GM19025 (cell line): Measurements from ENCODE around the gene MKNK2.

Source experiments
- ATAC-seq: cut with Tn5 transposase; IDR thresholded peaks from one replicate; pipeline ENCODE4 v1.9.1; 2021; ENCODE audit warnings: mild to moderate bottlenecking, low read depth, moderate library complexity; ENCODE audit not compliant: unreplicated experiment

The MKNK2 gene

GRCh38 chr19:2033825-2034159 lies 17.3 kb downstream of the MKNK2 start:
- ATAC-seq, result no peak

GRCh38 chr19:2033115-2033824 lies 17.8 kb downstream of the MKNK2 start:
- no peak for ATAC-seq

DNA sequence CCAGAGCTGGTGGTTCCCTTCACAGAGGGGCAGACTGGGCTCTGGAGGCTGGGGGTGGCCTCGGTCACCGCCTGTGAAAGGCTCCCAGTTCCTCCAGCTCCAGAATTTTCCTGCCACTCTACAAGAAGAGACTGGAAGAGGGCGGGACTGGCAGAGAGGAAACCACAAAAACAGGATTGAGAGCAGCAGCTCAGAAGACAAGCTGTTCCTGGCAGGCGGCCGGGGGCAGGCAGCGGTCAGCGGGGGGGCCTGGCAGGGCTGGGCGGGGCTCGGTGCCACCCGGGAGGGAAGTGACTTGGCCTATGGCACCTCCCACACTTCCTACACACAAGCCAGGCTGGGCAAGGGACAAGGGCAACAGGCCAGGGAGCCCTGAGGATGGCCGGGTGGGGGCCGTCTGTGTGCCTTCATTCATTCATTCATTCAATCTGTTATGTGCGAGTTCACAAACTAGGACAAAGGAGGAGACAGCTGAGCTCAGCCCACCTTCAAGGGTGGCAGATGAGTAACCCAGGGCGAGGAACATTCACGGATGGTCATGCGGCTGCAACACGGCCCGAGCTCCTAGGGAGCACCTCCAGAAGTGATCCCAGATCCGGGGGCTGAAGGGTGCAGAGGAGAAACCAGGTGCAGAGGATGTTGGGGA lies 18.6 kb downstream of the MKNK2 start:
- ATAC-seq, result no peak

- no peak for ATAC-seq
Measured at GRCh38 chr19:2027361-2027760, 23.7 kb downstream of the MKNK2 start.

DNA sequence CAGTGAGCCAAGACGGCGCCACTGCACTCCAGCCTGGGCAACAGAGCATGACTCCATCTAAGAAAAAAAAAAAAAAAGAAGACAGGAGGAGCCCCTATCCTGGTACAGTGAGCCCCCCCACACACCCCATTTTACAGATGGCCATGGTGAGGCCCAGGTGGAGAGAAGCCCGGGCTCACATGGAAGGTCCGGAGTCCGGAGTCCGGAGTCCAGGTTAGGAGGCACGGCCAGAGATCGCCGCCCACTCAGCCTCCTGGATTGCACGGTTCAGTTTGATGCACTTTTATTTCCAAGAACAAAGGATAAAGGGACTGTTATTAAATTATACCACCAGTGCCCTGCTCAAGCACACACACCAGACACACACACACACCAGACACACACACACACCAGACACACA lies 24.3 kb downstream of the MKNK2 start:
- ATAC-seq, result no peak

DNA sequence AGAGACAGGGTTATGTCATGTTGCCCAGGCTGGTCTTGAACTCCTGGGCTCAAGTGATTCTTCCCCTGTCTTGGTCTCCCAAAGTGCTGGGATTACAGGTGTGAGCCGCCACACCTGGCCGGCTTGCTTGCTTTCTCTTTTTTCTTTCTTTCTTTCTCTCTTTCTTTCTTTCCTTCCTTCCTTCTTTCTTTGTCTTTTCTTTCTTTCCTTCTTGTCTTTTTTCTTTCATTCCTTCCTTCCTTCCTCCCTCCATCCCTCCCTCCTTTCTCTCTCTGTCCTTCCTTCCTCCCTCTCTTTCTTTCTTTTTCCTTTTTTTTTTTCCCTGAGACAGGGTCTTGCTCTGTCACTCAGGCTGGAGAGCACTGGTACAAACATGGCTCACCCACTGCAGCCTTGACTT lies 28.8 kb downstream of the MKNK2 start:
- ATAC-seq, result no peak

- no peak for ATAC-seq
Measured at GRCh38 chr19:2021453-2022140, 29.4 kb downstream of the MKNK2 start.

DNA sequence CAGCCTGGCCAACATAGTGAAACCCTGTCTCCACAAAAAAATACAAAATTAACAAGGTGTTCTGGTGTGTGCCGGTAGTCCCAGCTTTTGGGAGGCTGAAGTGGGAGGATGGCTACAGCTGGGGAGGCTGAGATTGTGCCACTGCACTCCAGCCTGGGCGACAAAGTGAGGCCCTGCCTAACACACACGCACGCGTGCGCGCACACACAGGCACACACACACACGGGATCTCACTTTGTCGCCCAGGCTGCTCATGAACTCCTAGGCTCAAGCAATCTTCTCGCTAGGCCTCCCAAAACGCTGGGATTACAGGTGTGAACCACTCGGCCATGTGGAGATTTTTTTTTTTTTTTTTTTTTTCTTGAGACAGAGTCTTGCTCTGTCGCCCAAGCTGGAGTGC lies 32.3 kb downstream of the MKNK2 start:
- ATAC-seq, result no peak

DNA sequence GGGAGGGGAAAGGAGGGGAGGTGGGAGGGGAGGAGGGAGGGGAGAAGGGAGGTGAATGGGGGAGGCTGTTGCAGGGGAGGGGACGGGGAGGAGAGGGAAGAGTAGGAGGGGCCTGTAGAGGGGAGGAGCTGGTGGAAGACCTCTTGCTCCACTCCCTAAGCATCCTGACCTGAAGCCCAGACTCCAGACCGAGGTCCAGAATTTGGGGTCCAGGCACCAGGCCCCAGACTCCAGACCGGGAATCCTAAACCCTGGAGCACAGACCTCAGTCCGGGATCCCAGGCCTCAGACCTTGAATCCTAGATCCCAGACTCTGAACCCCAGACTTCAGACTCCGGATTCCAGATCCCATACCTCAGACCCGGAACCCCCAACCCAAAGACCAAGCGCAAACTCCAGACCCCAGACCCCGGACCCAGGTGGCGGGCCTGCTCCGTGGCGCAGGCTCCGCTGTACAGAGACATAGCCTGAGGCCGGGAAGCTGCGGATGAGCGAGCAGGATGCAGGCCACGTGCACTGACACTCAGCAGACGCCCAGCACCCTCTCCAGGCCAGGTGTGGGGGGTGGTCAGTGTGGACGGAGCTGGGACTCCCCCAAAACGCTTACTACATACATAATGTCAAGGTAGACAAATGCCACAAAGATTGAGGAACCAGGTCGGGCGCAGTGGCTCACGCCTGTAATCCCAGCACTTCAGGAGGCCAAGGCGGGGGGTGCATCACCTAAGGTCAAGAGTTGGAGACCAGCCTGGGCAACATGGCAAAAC lies 34.8 kb downstream of the MKNK2 start:
- no peak for ATAC-seq

DNA sequence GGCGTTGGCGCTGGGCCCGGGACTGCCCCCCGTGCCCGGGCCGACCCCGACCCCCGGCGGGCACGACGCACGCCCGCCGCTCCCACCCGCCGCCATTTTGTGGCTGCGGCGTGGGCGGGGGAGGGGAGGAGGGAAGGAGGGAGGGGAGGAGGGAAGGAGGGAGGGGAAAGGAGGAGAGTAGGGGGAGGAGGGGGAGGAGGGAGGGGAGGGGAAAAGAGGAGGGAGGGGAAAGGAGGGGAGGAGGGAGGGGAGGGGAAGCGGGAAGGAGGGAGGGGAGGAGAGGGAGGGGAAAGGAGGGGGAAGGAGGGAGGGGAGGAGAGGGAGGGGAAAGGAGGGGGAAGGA lies 35.5 kb downstream of the MKNK2 start, which contains the start of gene BTBD2:
Gene BTBD2 (minus strand): TSS at position 107 of the 343 bp plus-strand sequence. CDS start 11 bp downstream, at position 96.
- ATAC-seq, result no peak

- ATAC-seq, result no peak
Measured at GRCh38 chr19:2014731-2015607, 36.1 kb downstream of the MKNK2 start.

DNA sequence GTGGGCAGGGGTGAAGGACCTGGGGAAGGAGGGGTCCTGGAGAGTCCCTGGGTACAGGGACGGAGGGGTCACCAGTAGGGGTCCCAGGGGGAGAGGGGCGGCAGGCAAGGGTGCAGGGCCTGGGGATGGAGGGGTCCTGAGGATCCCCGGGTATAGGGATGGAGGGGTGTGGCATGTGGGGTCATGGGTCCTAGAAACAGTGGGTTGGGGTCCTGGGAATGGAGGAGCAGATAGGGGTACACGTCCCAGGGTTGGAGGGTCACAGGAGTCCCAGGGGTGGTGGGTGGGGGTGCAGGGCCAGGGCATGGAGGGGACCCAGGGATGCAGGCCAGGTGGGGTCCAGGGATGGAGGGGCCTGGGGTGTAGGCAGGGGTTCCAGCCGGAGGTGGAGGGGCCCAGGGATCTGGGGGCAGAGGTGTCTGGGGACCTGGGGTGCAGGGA lies 36.9 kb downstream of the MKNK2 start:
- ATAC-seq, result no peak

DNA sequence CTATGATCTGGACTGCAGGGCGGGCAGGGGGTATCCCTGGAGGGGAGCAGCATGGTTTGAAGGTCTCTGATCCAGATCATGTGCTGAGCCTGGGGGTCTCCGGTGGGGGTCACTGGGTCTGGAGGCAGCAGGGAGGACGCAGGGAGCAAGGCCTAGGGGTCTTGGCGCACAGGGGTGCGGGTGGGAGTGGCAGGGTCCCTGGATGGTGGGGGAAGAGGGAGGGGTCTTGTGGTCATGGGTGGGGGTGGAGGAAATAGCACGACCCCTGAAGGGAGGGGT lies 37.4 kb downstream of the MKNK2 start:
- ATAC-seq, result no peak

- ATAC-seq, result no peak
Measured at GRCh38 chr19:2012941-2013682, 37.9 kb downstream of the MKNK2 start.

DNA sequence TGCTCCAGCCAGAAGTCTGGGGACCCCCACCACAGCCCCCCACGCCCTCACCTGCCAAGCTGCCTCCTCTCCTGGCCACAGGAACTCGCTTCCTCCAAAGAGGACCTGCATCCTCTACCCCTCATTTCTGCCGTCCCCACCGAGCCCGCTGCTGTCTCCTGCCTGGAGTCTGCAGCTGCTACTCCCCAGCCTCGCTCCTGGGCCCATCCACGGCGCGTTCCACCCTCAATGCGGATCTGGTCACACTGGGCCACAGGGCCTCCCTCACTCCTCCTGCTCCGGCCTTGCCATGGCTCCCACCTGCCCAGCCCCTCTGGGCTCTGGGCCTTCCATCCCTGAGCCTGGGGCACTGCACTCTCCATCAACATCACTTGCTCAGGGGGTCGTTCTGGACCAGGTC lies 39.9 kb downstream of the MKNK2 start:
- ATAC-seq, result no peak

DNA sequence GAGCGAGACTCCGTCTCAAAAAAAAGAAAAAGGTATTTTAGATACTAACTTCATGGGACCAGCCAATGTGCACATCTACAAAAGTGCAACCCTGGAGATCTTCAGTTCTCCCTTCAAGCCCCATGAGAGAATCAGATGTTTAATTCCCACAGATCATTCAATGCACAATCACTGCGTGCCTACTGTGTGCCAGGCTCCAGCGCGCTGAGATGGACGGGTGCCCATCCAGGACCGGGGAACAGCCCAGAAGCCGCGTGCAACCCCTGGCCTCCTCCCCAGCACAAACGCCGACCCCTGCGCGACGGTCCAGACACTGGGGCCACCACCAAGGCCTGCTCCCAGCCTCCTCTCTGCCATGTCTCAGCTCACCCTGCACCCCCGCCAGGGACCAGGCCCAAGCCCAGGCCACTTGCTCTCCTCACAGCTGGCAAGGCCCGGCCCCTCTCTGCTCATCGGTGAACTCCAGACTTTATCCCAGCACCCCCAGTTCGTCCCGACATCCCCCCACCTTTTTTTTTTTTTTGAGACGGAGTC lies 40.8 kb downstream of the MKNK2 start:
- ATAC-seq, result no peak

DNA sequence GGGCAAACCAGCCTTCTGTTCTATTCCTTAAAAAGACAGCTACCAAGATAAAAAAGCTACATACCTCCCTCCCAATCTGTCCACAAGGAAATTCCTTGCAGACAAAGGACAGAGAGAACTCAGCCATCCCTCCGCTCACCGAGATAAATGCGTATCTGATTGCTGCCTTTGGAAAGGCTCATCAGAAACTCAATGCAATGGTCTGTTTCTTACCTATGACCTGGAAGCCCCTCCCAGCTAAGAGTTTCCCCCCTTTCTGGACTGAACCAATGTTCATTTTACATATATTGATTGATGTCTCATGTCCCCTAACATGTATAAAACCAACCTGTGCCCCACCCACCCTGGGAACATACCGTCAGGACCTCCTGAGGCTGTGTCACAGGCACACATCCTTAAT lies 47.2 kb downstream of the MKNK2 start:
- no peak for ATAC-seq

- ATAC-seq, result no peak
Measured at GRCh38 chr19:1999856-2000515, 51.1 kb downstream of the MKNK2 start.
